GM18858 (cell line): ENCODE results near the gene PHACTR3.

ENCODE experiments used
- ATAC-seq: cut with Tn5 transposase; IDR thresholded peaks from one replicate; pipeline ENCODE4 v1.9.1; 2021; ENCODE audit not compliant: unreplicated experiment

PHACTR3 gene

GRCh38 chr20:59588236-59588855 is 16.0 kb upstream of the PHACTR3 start:
- no peak for ATAC-seq

- ATAC-seq: no peak
Observed at GRCh38 chr20:59589086-59589684, 15.2 kb upstream of the PHACTR3 start.

DNA sequence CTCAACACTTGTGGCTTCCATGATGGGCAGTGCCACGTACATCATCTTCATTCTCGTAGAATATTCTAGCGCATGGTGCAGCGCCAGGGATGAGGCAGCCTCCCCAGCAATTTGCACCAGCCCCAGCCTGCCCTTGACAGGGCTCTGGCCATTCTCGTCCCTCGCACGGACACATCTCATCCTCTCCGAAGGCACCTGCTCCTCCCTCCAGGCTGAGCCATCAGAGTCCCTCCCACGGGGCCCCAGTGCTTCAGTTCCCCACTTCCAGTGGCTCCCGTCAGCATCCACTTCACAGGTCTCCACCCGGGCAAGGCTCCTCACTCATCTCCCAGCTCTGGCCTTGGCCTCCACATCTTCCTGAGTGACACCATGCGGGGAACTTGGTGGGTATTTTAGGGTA is 13.3 kb upstream of the PHACTR3 start:
- no peak for ATAC-seq

- ATAC-seq: no peak
Observed at GRCh38 chr20:59596690-59597089, 7.7 kb upstream of the PHACTR3 start.

DNA sequence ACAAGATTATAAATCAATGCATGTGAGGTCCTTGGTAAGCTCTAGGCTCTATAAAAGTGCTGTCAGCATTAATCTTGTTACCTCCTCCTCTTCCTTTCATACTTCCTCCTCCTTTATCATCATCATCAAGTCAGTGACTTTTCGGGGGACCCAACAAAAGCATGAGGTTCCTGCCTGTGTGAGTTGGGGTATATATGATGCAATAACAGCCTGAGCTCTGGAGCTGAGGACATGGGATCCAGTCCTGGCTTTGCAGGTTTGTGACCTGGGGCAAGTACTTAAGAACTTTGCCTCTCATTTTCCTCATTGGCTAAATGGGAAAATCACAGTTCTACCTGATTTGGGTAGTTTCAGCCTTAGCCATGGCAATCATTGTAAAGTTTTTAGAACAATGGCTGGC is 7.1 kb upstream of the PHACTR3 start:
- ATAC-seq: no peak

GRCh38 chr20:59598625-59599310 is 5.6 kb upstream of the PHACTR3 start:
- no peak for ATAC-seq

- ATAC-seq: no peak
Observed at GRCh38 chr20:59599941-59600340, 4.4 kb upstream of the PHACTR3 start.

DNA sequence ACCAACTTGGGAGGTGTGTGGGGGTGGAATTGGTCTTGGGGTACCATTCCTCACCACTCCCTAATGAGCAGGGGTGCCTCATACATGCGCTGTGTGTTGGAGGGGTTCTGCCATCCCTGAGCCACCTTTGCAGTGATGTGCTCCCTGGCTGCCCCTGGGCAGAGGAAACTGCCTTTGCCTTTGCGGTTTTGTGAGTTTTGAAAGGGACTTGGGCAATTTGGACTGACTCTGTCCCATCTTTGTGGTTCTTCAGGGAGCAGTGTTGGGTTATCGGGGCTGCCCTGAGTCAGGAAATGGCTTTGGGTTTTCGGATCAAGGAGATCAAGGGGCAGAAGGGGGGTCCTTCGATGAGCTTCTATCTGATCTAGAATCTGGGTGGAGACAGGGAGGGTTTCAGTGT is 3.9 kb upstream of the PHACTR3 start:
- ATAC-seq: no peak

- ATAC-seq: no peak
Observed at GRCh38 chr20:59602546-59603080, 1.7 kb upstream of the PHACTR3 start.

DNA sequence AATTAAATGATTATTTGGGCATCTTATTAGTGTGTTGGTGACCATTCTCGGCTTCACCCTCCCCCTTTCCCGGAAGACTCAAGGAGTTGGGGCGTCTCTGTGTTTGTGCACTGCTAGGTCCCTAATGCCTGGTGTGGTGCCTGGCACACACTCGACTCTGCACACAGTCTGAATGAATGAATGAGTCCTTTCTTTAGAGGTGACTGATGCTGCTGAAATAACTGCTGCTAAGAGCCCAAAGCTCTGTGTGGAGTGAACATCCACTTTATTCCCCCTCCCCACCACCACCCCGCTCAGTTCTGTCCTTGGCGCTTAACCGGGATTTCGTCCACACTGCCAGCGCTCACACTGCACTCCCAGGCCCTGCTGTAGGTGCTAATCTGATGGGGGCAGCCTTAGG is 1.2 kb upstream of the PHACTR3 start:
- ATAC-seq: no peak

- ATAC-seq: no peak
Observed at GRCh38 chr20:59604741-59605600, 631 bp downstream of the PHACTR3 start.

DNA sequence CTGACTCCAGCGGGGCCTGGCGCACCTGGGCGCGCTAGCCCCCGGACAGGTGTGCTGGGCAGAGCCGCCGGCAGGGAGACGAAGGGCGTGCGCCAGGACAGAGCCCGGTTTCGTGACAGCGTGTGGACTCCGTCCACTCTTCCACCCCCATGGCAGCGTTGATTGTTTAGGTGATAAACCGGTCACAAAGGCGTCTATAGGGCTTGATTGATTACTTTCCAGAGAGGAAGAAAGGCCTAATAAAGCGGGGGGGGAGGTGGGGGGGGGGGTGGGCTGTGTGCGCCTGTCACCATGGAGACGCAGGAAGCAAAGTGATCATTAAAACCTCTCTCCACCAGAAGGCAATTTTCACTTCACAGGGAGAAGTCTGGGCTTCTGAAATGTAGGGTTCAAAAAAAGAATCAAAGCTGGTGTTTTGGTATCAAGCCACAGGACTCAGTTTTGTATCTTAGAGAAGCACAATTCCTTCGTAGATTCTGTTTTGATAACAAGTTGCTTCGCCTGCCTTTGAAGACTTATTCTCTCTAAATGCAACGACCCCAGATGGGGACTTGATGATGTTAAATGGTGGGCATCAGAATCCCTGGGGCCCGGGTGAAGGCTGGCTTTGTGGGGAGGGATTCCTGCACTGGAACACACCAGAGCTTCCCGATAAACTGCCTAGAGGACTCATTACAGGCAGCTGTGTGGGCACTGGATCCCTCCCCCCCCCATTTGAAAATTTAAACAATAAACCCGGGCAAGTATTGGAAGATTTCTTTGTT is 1.4 kb downstream of the PHACTR3 start:
- no peak for ATAC-seq

- ATAC-seq: no peak
Observed at GRCh38 chr20:59606566-59606965, 2.2 kb downstream of the PHACTR3 start.

GRCh38 chr20:59608396-59608795 is 4.1 kb downstream of the PHACTR3 start:
- ATAC-seq: no peak

DNA sequence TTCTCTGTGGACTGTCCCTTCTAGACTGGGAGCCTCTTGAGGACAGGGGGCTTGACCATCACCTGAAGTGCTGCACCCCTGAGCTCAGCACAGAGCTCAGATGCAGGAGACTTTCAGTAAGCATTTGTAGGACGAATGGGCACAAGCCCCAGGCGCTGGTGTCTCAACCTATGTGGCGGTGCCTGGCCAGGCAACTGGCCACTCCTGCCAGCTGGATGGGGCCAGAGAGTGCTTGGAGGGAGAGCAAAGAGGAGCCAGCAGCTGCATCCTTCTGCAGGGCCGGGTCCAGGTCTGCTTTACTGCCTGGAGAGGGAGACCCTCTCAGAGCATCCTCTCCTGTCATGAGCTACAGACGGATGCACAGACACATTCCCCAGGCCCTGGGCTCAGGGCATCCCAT is 4.5 kb downstream of the PHACTR3 start:
- ATAC-seq: no peak

DNA sequence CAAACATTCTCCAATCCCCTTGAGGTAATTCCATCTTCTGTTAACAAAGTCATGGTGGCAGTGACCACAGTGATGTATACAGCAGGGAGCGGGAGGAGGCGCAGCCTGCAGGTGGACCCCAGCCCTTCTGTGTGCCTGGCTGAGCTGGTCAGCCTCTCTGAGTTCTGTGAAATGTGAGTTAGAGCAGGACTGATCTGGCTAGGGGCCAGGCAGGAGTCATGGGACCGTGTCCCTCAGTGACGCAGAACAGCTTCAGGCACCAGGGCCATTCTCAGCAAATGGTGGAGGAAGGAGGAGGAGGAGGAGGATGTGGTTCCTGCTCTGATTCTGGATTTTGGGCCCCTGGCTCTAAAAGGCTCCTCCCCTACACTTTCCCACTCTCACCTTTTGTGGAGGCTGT is 6.9 kb downstream of the PHACTR3 start:
- no peak for ATAC-seq

GRCh38 chr20:59613861-59614260 is 9.5 kb downstream of the PHACTR3 start:
- ATAC-seq: no peak

DNA sequence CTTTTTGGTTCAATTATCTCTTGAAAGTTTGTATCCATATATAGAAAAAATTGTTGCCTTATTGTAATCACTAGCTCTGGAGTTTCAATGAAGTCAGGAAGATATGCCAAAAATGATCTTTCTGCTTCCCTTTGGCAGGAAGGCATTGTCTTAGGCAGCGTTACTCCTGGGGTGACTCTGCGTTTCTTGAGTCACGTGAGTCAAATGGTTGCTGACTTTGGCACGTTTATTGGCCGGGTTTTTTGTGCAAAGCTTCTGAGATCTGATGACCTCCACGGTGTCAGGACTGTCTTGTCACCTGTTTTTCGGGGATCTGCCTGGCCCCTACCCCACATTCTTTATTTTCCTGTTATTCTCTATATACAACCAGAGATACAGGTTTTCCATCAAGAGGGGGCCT is 10.4 kb downstream of the PHACTR3 start:
- ATAC-seq: no peak

- ATAC-seq: no peak
Observed at GRCh38 chr20:59616306-59616705, 12.0 kb downstream of the PHACTR3 start.

- no peak for ATAC-seq
Observed at GRCh38 chr20:59617221-59617620, 12.9 kb downstream of the PHACTR3 start.

- no peak for ATAC-seq
Observed at GRCh38 chr20:59618131-59618530, 13.8 kb downstream of the PHACTR3 start.
